ENCODE results near the gene KCNH6.

Gene KCNH6

GRCh38 chr17:63486317-63487013 is 36.7 kb upstream of the KCNH6 start:
- no peak for DNase-seq (ENCODE audit: low spot score)

GRCh38 chr17:63487014-63487339 is 36.2 kb upstream of the KCNH6 start:
- no peak for DNase-seq (ENCODE audit: low spot score)

- DNase-seq (ENCODE audit: low spot score), result no peak
Measured at GRCh38 chr17:63488851-63489250, 34.3 kb upstream of the KCNH6 start.

- DNase-seq (ENCODE audit: low spot score), result no peak
Measured at GRCh38 chr17:63489291-63489690, 33.9 kb upstream of the KCNH6 start.

- DNase-seq (ENCODE audit: low spot score), result peak; percentile 62
Measured at GRCh38 chr17:63490329-63490728, 32.8 kb upstream of the KCNH6 start.

- no peak for DNase-seq (ENCODE audit: low spot score)
Measured at GRCh38 chr17:63490858-63491400, 32.2 kb upstream of the KCNH6 start.

GRCh38 chr17:63491413-63491812 is 31.7 kb upstream of the KCNH6 start:
- DNase-seq (ENCODE audit: low spot score), result no peak

GRCh38 chr17:63491977-63492618 is 31.1 kb upstream of the KCNH6 start:
- no peak for DNase-seq (ENCODE audit: low spot score)

- no peak for DNase-seq (ENCODE audit: low spot score)
Measured at GRCh38 chr17:63492940-63493339, 30.2 kb upstream of the KCNH6 start.

GRCh38 chr17:63493411-63493810 is 29.7 kb upstream of the KCNH6 start:
- no peak for DNase-seq (ENCODE audit: low spot score)

GRCh38 chr17:63494300-63494928 is 28.7 kb upstream of the KCNH6 start:
- no peak for DNase-seq (ENCODE audit: low spot score)

GRCh38 chr17:63495491-63495890 is 27.7 kb upstream of the KCNH6 start:
- DNase-seq (ENCODE audit: low spot score), result no peak

GRCh38 chr17:63496177-63496576 is 27.0 kb upstream of the KCNH6 start:
- DNase-seq (ENCODE audit: low spot score), result no peak

- DNase-seq (ENCODE audit: low spot score), result no peak
Measured at GRCh38 chr17:63496663-63497400, 26.3 kb upstream of the KCNH6 start.

- DNase-seq (ENCODE audit: low spot score), result peak; percentile 80
Measured at GRCh38 chr17:63497708-63498483, 25.3 kb upstream of the KCNH6 start.

GRCh38 chr17:63498626-63499195 is 24.4 kb upstream of the KCNH6 start:
- no peak for DNase-seq (ENCODE audit: low spot score)

GRCh38 chr17:63500543-63501390 is 22.4 kb upstream of the KCNH6 start:
- DNase-seq (ENCODE audit: low spot score), result no peak

- DNase-seq (ENCODE audit: low spot score), result no peak
Measured at GRCh38 chr17:63503341-63503705, 19.8 kb upstream of the KCNH6 start.

GRCh38 chr17:63504261-63504660 is 18.9 kb upstream of the KCNH6 start:
- DNase-seq (ENCODE audit: low spot score), result no peak

- DNase-seq (ENCODE audit: low spot score), result no peak
Measured at GRCh38 chr17:63505341-63505740, 17.8 kb upstream of the KCNH6 start.

- no peak for DNase-seq (ENCODE audit: low spot score)
Measured at GRCh38 chr17:63506627-63507026, 16.5 kb upstream of the KCNH6 start.

All from iPS-NIHi11 (cell line).